CD14-positive monocyte (primary cell): ENCODE data around the gene ZFP62. TPM values are rescaled to one million over a fixed set of nuclear protein-coding genes. Genes with fewer than 3 reads are reported as not detected.

ENCODE experiments used
- DNase-seq, 3 donors: peaks; one replicate each; pipeline ENCODE4 v3.0.0-alpha.2; 2011 to 2022
- H2AFZ ChIP-seq: 2 replicates; pipeline ENCODE4 v1.6.0; 2012; ENCODE audit warnings: mild to moderate bottlenecking, low read depth, low read length, inconsistent platforms; ENCODE audit not compliant: insufficient read depth, poor library complexity, severe bottlenecking
- H3K27ac ChIP-seq, 2 donors: 1 replicate in 1 of 2; 2 replicates in 1 of 2; pipeline ENCODE4 v1.5.1; 2012 to 2013; ENCODE audit warnings: low read length in 2 of 2, control low read depth in 1 of 2, inconsistent platforms in 1 of 2, low read depth in 1 of 2, mild to moderate bottlenecking in 1 of 2
- H3K27me3 ChIP-seq, 2 donors: one replicate each; pipeline versions ENCODE4 v1.6.0 to v1.6.1; 2011 to 2013; ENCODE audit warnings: low read length in 2 of 2; ENCODE audit not compliant: control insufficient read depth in 2 of 2, insufficient read depth in 2 of 2
- H3K36me3 ChIP-seq, 2 donors: replicated peaks in 1 of 2; 1 replicate in 1 of 2; 2 replicates in 1 of 2; pipeline versions ENCODE4 v1.5.1 to v1.6.1; 2012 to 2013; ENCODE audit warnings: low read length in 2 of 2, control low read depth in 1 of 2, inconsistent platforms in 1 of 2, mild to moderate bottlenecking in 1 of 2; ENCODE audit not compliant: insufficient read depth in 2 of 2, control insufficient read depth in 1 of 2
- H3K4me1 ChIP-seq, 2 donors: 1 replicate in 1 of 2; 2 replicates in 1 of 2; pipeline versions ENCODE4 v1.5.1 to v1.6.1; 2012 to 2013; ENCODE audit warnings: low read length in 2 of 2, control low read depth in 1 of 2, inconsistent platforms in 1 of 2, mild to moderate bottlenecking in 1 of 2, moderate library complexity in 1 of 2; ENCODE audit not compliant: insufficient read depth in 2 of 2, control insufficient read depth in 1 of 2
- H3K4me2 ChIP-seq: replicated peaks from 2 replicates; pipeline ENCODE3; 2012; ENCODE audit warnings: low read length, moderate library complexity, mild to moderate bottlenecking; ENCODE audit not compliant: poor library complexity, severe bottlenecking; ENCODE audit errors: extremely low read depth
- H3K4me3 ChIP-seq, 3 experiments: fragments of 200-600 bp in 1 of 3; sonication (generic) in 1 of 3; replicated peaks in 1 of 3; 1 replicate in 2 of 3; 2 replicates in 1 of 3; pipeline ENCODE4 v1.5.1; 2011 to 2013; ENCODE audit warnings: low read length in 3 of 3, mild to moderate bottlenecking in 3 of 3, control low read depth in 2 of 3, low read depth in 2 of 3, inconsistent platforms in 1 of 3, moderate library complexity in 1 of 3
- H3K79me2 ChIP-seq: 2 replicates; pipeline ENCODE4 v1.6.0; 2012; ENCODE audit warnings: mild to moderate bottlenecking, control low read depth, inconsistent platforms, low read length, moderate library complexity; ENCODE audit not compliant: insufficient read depth
- H3K9ac ChIP-seq: 2 replicates; pipeline ENCODE4 v1.6.0; 2017; ENCODE audit warnings: low read length, mild to moderate bottlenecking; ENCODE audit not compliant: insufficient read depth, poor library complexity, severe bottlenecking
- H3K9me3 ChIP-seq, 2 donors: replicated peaks in 1 of 2; 1 replicate in 1 of 2; 2 replicates in 1 of 2; pipeline versions ENCODE4 v1.5.1 to v1.6.1; 2012 to 2013; ENCODE audit warnings: low read length in 2 of 2, control low read depth in 1 of 2; ENCODE audit not compliant: control insufficient read depth in 1 of 2, insufficient read depth in 1 of 2
- H4K20me1 ChIP-seq: 2 replicates; pipeline ENCODE4 v1.6.0; 2012; ENCODE audit warnings: mild to moderate bottlenecking, low read length, control low read depth, moderate library complexity; ENCODE audit not compliant: insufficient read depth
- H3K27ac Mint-ChIP-seq, 7 donors: one replicate each; pipeline ENCODE4 v1.8.0; 2020; ENCODE audit warnings: mild to moderate bottlenecking in 7 of 7, mixed read lengths in 7 of 7, moderate library complexity in 6 of 7, inconsistent platforms in 2 of 7
- H3K27me3 Mint-ChIP-seq, 3 donors: one replicate each; pipeline ENCODE4 v1.8.0; 2021 to 2022; ENCODE audit warnings: low read depth in 3 of 3, mild to moderate bottlenecking in 3 of 3, mixed read lengths in 3 of 3, moderate library complexity in 3 of 3, inconsistent platforms in 1 of 3
- H3K36me3 Mint-ChIP-seq, 2 donors: one replicate each; pipeline ENCODE4 v1.8.0; 2020; ENCODE audit warnings: mixed read lengths in 2 of 2, inconsistent platforms in 1 of 2, mild to moderate bottlenecking in 1 of 2
- H3K4me1 Mint-ChIP-seq: one replicate; pipeline ENCODE4 v1.8.0; 2020; ENCODE audit warnings: mild to moderate bottlenecking, mixed read lengths
- H3K4me3 Mint-ChIP-seq, 2 donors: one replicate each; pipeline ENCODE4 v1.8.0; 2020; ENCODE audit warnings: mild to moderate bottlenecking in 2 of 2, mixed read lengths in 2 of 2, moderate library complexity in 1 of 2
- H3K9me3 Mint-ChIP-seq, 7 donors: one replicate each; pipeline ENCODE4 v1.8.0; 2020 to 2022; ENCODE audit warnings: mixed read lengths in 7 of 7, mild to moderate bottlenecking in 6 of 7, moderate library complexity in 6 of 7, inconsistent platforms in 2 of 7
- CTCF ChIP-seq: fragments of 200-600 bp; IDR thresholded peaks from one replicate; pipeline ENCODE4 v1.8.0; 2022; ENCODE audit warnings: antibody characterized with exemption, mild to moderate bottlenecking
- WGBS: methylation state at CpG from one replicate; pipeline ENCODE4 v1.1.5; 2013; ENCODE audit warnings: missing lambda C conversion rate; ENCODE audit not compliant: insufficient coverage; 5-methylcytosine and 5-hydroxymethylcytosine counted together
- intact Hi-C, 2 donors: fragments of 100-400 bp; cut with micrococcal nuclease; formaldehyde crosslinking; loops; one replicate each; pipeline versions ENCODE4 v1.15.0 to v1.15.1; 2023
- polyA plus RNA-seq, 3 donors: library from polyadenylated mRNA; depleted of rRNA in 1 of 3; unstranded in 2 of 3; stranded (reverse) in 1 of 3; fragments of 300-500 nt in 2 of 3; fragments of >200 nt in 1 of 3; fragmentation: Illumina TruSeq in 2 of 3; gene quantifications; 1 replicate in 2 of 3; 2 replicates in 1 of 3; pipeline ENCODE4 v1.2.3, GENCODE V29; 2012 to 2021

The ZFP62 gene
- polyA plus RNA-seq, 3 donors: 4.1 to 7.1 (median 6.5) TPM

DNA sequence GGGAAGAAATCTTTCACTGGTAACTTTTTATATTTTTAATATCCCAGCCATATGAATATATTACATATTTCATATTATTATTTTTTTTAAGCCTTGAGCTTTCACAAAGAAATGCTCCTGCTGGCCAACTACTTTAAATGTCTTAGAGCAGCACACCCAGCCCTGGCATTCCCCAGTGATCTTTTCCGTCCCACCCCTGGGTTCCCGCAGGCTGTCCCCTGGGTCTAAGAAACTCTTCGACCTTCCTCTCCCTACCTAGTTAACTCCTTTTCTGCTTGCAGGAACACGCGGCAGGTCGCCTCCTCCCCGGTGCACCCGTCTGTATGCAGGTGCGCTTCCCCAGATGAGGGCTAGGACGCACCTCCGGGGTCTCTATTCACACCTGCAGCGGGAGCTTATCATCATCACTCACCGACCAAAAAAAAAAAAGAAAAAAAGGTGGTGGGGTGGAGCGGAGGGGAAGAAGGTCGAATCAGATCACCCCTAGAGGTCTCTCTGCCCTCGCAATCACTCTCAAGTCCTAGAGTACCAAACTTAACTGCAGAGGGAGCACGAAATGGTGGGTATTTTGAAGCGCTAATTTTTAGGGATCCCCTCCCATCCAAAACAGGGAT, 696 bp downstream of the ZFP62 start:
- Histone ChIP-seq H3K4me2 (peak overlapping the region; percentile 98), H3K79me2 (peaks cover 20% of the 10 kb centered on the region), H3K4me3 (peak overlapping the region; percentile 74 to 97 (median 85)), H3K27ac (peak overlapping the region; percentile 75 to 92), H2AFZ (peak overlapping the region; percentile 97), H4K20me1 (no peaks in the 10 kb centered on the region), H3K9me3 (no peaks in the 10 kb centered on the region), H3K36me3 (peaks cover 7 to 12% of the 10 kb centered on the region in 2 donors), H3K27me3 (no peaks in the 10 kb centered on the region), H3K9ac (peak overlapping the region; percentile 87), H3K4me1 (peaks cover 12 to 13% of the 10 kb centered on the region in 2 donors)
- Mint-ChIP-seq H3K27ac (peak overlapping the region; percentile 83 to 94 (median 90)), H3K9me3 (peaks cover 0 to 2% (median 0%) of the 10 kb centered on the region in 7 donors), H3K36me3 (peaks cover 11 to 30% of the 10 kb centered on the region in 2 donors), H3K27me3 (peaks cover 0 to 6% (median 0%) of the 10 kb centered on the region in 3 donors), H3K4me1 (peaks cover 11% of the 10 kb centered on the region), H3K4me3 (peak overlapping the region; percentile 90 to 93)
- intact Hi-C loops: loop anchor here (2.0 to 10.0 kb wide), 3 partner anchors 33 to 294 kb away; partner anchors contain the start of gene MGAT1 (in 2 of the 2)
- TF ChIP-seq CTCF: no peak
- peak; percentile 28 to 45 (median 29) for DNase-seq
- 0% methylated on average over 6 of the region's 18 CpGs for WGBS

GRCh38 chr5:180858586-180858985, 2.5 kb downstream of the ZFP62 start:
- Mint-ChIP-seq H3K9me3 (peaks cover 0 to 4% (median 0%) of the 10 kb centered on the region in 7 donors), H3K4me3 (no peak overlapping the region), H3K27me3 (no peaks in the 10 kb centered on the region), H3K27ac (no peak overlapping the region), H3K36me3 (peaks cover 14 to 37% of the 10 kb centered on the region in 2 donors), H3K4me1 (peaks cover 11% of the 10 kb centered on the region)
- Histone ChIP-seq H3K4me1 (peaks cover 12 to 13% of the 10 kb centered on the region in 2 donors), H2AFZ (no peak overlapping the region), H3K9ac (no peak overlapping the region), H4K20me1 (no peaks in the 10 kb centered on the region), H3K4me3 (no peak overlapping the region), H3K79me2 (peaks cover 20% of the 10 kb centered on the region), H3K36me3 (peaks cover 10 to 18% of the 10 kb centered on the region in 2 donors), H3K27ac (no peak overlapping the region), H3K4me2 (no peak overlapping the region), H3K9me3 (no peaks in the 10 kb centered on the region), H3K27me3 (no peaks in the 10 kb centered on the region)
- no peak for TF ChIP-seq CTCF
- WGBS: 96% methylated on average over 5 of the region's 6 CpGs
- no peak for DNase-seq
- intact Hi-C loops: no loop called here
